Measurements from ENCODE around the gene ISOC2. TPM values are rescaled to one million over a fixed set of nuclear protein-coding genes. Genes with fewer than 3 reads are reported as not detected.
A peak's percentile ranks its signal among the peaks of the same experiment; 100 is the strongest.

ISOC2 gene
- total RNA-seq, 3 donors from 2014 or later = 42.7 to 71.5 (median 57.0) TPM

DNA sequence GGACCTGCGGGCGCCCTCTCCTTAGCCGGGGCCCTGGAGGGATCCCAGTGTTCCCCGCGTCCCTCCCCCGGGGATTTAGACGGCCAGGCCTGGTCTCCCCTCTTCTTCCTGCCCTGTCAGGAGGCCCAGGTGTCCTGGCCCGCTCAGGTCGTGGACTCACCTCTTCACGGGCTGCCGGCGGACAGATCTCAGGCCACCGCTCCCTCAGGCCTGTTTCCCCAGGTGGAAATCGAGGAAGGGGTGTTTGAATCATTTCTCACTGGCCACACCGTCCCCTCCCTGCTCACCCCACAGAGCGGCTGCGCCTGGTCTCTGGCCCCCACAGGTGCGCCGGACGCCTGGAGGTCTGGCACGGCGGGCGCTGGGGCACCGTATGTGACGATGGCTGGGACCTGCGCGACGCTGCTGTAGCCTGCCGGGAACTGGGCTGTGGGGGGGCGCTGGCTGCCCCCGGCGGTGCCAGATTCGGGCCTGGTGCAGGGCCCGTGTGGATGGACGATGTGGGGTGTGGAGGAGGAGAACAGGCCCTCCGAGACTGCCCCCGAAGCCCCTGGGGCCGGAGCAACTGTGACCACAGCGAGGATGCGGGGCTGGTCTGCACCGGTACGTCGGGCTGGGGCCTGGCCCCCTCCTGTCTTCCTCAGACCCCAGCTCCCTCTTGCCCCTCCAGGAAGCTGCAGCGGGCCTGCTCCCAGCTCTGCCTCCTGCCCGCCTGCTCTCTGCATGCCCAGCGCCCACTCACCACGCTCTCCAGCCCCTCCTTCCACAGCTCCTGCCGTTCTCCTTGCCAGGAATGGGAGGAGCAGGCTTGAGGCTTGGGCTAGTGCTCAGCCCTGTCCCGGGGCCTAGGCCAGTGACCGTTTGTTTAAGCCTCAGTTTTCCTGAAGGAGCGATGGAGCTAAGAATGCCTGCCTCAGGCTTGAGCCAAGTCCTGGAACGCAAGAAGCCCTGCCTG lies 29.3 kb upstream of the ISOC2 start:
- intact Hi-C loops (cut with DNase I; ENCODE audit: low total_unique reads) = no loop called here
- peak overlapping the region; percentile 70 to 91 for H3K27ac ChIP-seq
- TF ChIP-seq POLR2A (IDR thresholded peaks at IDR 0.05) = no peak
- no peak for TF ChIP-seq POLR2AphosphoS5 (IDR thresholded peaks at IDR 0.05)
- TF ChIP-seq, protein P1, sequence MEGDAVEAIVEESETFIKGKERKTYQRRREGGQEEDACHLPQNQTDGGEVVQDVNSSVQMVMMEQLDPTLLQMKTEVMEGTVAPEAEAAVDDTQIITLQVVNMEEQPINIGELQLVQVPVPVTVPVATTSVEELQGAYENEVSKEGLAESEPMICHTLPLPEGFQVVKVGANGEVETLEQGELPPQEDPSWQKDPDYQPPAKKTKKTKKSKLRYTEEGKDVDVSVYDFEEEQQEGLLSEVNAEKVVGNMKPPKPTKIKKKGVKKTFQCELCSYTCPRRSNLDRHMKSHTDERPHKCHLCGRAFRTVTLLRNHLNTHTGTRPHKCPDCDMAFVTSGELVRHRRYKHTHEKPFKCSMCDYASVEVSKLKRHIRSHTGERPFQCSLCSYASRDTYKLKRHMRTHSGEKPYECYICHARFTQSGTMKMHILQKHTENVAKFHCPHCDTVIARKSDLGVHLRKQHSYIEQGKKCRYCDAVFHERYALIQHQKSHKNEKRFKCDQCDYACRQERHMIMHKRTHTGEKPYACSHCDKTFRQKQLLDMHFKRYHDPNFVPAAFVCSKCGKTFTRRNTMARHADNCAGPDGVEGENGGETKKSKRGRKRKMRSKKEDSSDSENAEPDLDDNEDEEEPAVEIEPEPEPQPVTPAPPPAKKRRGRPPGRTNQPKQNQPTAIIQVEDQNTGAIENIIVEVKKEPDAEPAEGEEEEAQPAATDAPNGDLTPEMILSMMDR (IDR thresholded peaks at IDR 0.05) = no peak
- no peaks in the 10 kb centered on the region for H3K9me3 ChIP-seq
- no peak for DNase-seq (ENCODE audit: low spot score in 2 of 2)
- peaks cover 12 to 21% of the 10 kb centered on the region in 2 donors for H3K4me1 ChIP-seq
- H3K27me3 ChIP-seq = peaks cover 0 to 11% of the 10 kb centered on the region in 2 donors
- H3K4me3 ChIP-seq = peak overlapping the region in 1 of 3 donors; percentile 22
- no peaks in the 10 kb centered on the region for H3K36me3 ChIP-seq

- DNase-seq (ENCODE audit: low spot score in 2 of 2) = no peak
- intact Hi-C loops (cut with DNase I; ENCODE audit: low total_unique reads) = no loop called here
- H3K4me3 ChIP-seq = peak overlapping the region in 1 of 3 donors; percentile 22
- TF ChIP-seq POLR2AphosphoS5 (IDR thresholded peaks at IDR 0.05) = no peak
- TF ChIP-seq, protein P1 (IDR thresholded peaks at IDR 0.05) = no peak
- TF ChIP-seq POLR2A (IDR thresholded peaks at IDR 0.05) = no peak
- H3K4me1 ChIP-seq = peaks cover 17 to 23% of the 10 kb centered on the region in 2 donors
- peak overlapping the region; percentile 33 to 96 for H3K27ac ChIP-seq
- H3K27me3 ChIP-seq = peaks cover 0 to 11% of the 10 kb centered on the region in 2 donors
- H3K36me3 ChIP-seq = no peaks in the 10 kb centered on the region
- H3K9me3 ChIP-seq = no peaks in the 10 kb centered on the region
These were observed 28.5 kb upstream of the ISOC2 start for GRCh38 chr19:55489711-55490477.

GRCh38 chr19:55488986-55489710 lies 27.7 kb upstream of the ISOC2 start:
- intact Hi-C loops (cut with DNase I; ENCODE audit: low total_unique reads) = no loop called here
- peak overlapping the region; percentile 92 to 96 for H3K27ac ChIP-seq
- peaks cover 0 to 3% of the 10 kb centered on the region in 2 donors for H3K27me3 ChIP-seq
- H3K9me3 ChIP-seq = no peaks in the 10 kb centered on the region
- peaks cover 22 to 28% of the 10 kb centered on the region in 2 donors for H3K4me1 ChIP-seq
- H3K36me3 ChIP-seq = no peaks in the 10 kb centered on the region
- H3K4me3 ChIP-seq = no peak overlapping the region
- DNase-seq (ENCODE audit: low spot score in 2 of 2) = no peak
- TF ChIP-seq POLR2AphosphoS5 (IDR thresholded peaks at IDR 0.05) (no peak), POLR2A (IDR thresholded peaks at IDR 0.05) (no peak)
- TF ChIP-seq, protein P1 (IDR thresholded peaks at IDR 0.05) = no peak

GRCh38 chr19:55487924-55488687 lies 26.7 kb upstream of the ISOC2 start, which contains the start of gene SSC5D:
SSC5D (plus strand) TSS chr19:55488436; CDS start chr19:55488590, 154 bp downstream.
- peak within 1 kb of the TSS; percentile 92 to 96 for H3K27ac ChIP-seq
- peak within 1 kb of the TSS; percentile 3 to 76 (median 64) for H3K4me3 ChIP-seq
- TF ChIP-seq, protein P1 (IDR thresholded peaks at IDR 0.05) = no peak
- no peak for TF ChIP-seq POLR2A (IDR thresholded peaks at IDR 0.05)
- TF ChIP-seq POLR2AphosphoS5 (IDR thresholded peaks at IDR 0.05) = no peak
- H3K27me3 ChIP-seq = no peaks in the 10 kb centered on the region
- intact Hi-C loops (cut with DNase I; ENCODE audit: low total_unique reads) = loop anchor here (1.0 kb wide), 1 partner anchor 19 kb away; no protein-coding TSS in a partner anchor
- H3K4me1 ChIP-seq = peaks cover 22 to 23% of the 10 kb centered on the region in 2 donors
- no peaks in the 10 kb centered on the region for H3K9me3 ChIP-seq
- no peak for DNase-seq (ENCODE audit: low spot score in 2 of 2)
- no peaks in the 10 kb centered on the region for H3K36me3 ChIP-seq
